D721Med (cell line): ENCODE measurements around the gene ZNF692.

Experiments used
- DNase-seq: peaks from one replicate; pipeline ENCODE4 v3.0.0; 2011; ENCODE audit warnings: low spot score; ENCODE audit not compliant: insufficient read length
- FAIRE-seq: peaks from 2 replicates; lab custom pipeline; 2011; peaks lifted over from hg19 to GRCh38; lab: Jason Lieb, UNC
- CTCF ChIP-seq: IDR thresholded peaks from 2 replicates; pipeline ENCODE4 v1.5.1; 2012; ENCODE audit warnings: mild to moderate bottlenecking, control low read depth; ENCODE audit not compliant: insufficient read depth; ENCODE audit errors: missing control alignments

ZNF692 gene

GRCh38 chr1:248858891-248859889 lies at the start of gene ZNF692:
TSS of gene ZNF692 (minus strand) at chr1:248859085. CDS start at chr1:248858309, 776 bp downstream.
- FAIRE-seq, result no peak
- TF ChIP-seq CTCF, result no peak
- peak; percentile 99 for DNase-seq

- no peak for TF ChIP-seq CTCF
- peak; percentile 60 for FAIRE-seq
- no peak for DNase-seq
Measured at GRCh38 chr1:248906753-248907661, 48.1 kb upstream of the ZNF692 start.

GRCh38 chr1:248906009-248906752 lies 47.3 kb upstream of the ZNF692 start, which contains the start of gene PGBD2:
TSS of gene PGBD2 (plus strand) at chr1:248906235. CDS start at chr1:248913863, 7,628 bp downstream.
- FAIRE-seq, result no peak
- peak; percentile 80 for TF ChIP-seq CTCF

GRCh38 chr1:248905662-248906008 lies 46.8 kb upstream of the ZNF692 start:
- FAIRE-seq (no peak), DNase-seq (no peak)
- no peak for TF ChIP-seq CTCF

More at GRCh38 chr1:248906009-248906752, 47.3 kb upstream of the ZNF692 start, which contains the start of gene PGBD2:
- peak; percentile 82 for DNase-seq

GRCh38 chr1:248904437-248905216 lies 45.7 kb upstream of the ZNF692 start:
- peak; percentile 46 for FAIRE-seq

More at GRCh38 chr1:248904437-248905216, 45.7 kb upstream of the ZNF692 start:
- no peak for DNase-seq
- TF ChIP-seq CTCF, result no peak
